HCT116 (cell line): ENCODE measurements around the gene ODR4. TPM values are rescaled to one million over a fixed set of nuclear protein-coding genes. Genes with fewer than 3 reads are reported as not detected.

ENCODE experiments used
- ATAC-seq: fragments of 200-7000 bp; cut with Tn5 transposase; 2 replicates; pipeline ENCODE4 v1.9.1; 2020; ENCODE audit warnings: mild to moderate bottlenecking, moderate library complexity
- BruUV-seq: library from RNA; stranded (reverse); fragments of 400-500 nt; replicated peaks from 2 replicates; lab custom pipeline; 2021; lab: Mats Ljungman, UMichigan
- CTCF ChIA-PET: fragments of 300-600 bp; sonication (Branson Sonifier 250); formaldehyde crosslinking; loops from one replicate; lab custom pipeline; 2021; ENCODE audit warnings: antibody characterized with exemption; lab: Charles Lee
- POLR2A ChIA-PET: fragments of 300-600, 350-600 bp; sonication (Branson Sonifier 250); formaldehyde crosslinking; loops from one replicate; lab custom pipeline; 2021; ENCODE audit warnings: antibody characterized with exemption; lab: Charles Lee
- RAD21 ChIA-PET, 2 experiments: fragments of 300-600 bp; sonication (Branson Sonifier 250); formaldehyde crosslinking; loops; one replicate each; lab custom pipeline; 2023; ENCODE audit warnings: low total read pairs in 2 of 2; ENCODE audit not compliant: uncharacterized antibody in 2 of 2, unreplicated experiment in 2 of 2, low non-redundant PET in 1 of 2; lab: Charles Lee
- DNase-seq: peaks from one replicate; pipeline ENCODE4 v3.0.0-alpha.2; 2010; ENCODE audit warnings: low read depth, low spot score
- H2AFZ ChIP-seq: fragments of 200-600 bp; shearing (Covaris generic), sonication (generic); 2 replicates; pipeline ENCODE4 v1.6.1; 2017; ENCODE audit warnings: low read depth, mixed run types, mixed read lengths, antibody characterized with exemption, low read length; ENCODE audit not compliant: poor library complexity, severe bottlenecking
- H3K27ac ChIP-seq: 2 replicates; pipeline ENCODE4 v1.5.1; 2012; ENCODE audit warnings: low read depth, low read length
- H3K27me3 ChIP-seq: fragments of 200-600 bp; sonication (generic); 2 replicates; pipeline ENCODE4 v1.6.1; 2016; ENCODE audit warnings: mixed run types, low read length, mixed read lengths; ENCODE audit not compliant: insufficient read depth
- H3K36me3 ChIP-seq, 2 experiments: fragments of 200-500 bp in 1 of 2; fragments of 200-600 bp in 1 of 2; sonication (Bioruptor generic) in 1 of 2; sonication (generic) in 1 of 2; 2 replicates each; pipeline versions ENCODE4 v1.5.1 to v1.6.1; 2014 to 2016; ENCODE audit warnings: low read length in 2 of 2, inconsistent platforms in 1 of 2, mixed read lengths in 1 of 2, mixed run types in 1 of 2; ENCODE audit not compliant: insufficient read depth in 2 of 2, control insufficient read depth in 1 of 2
- H3K4me1 ChIP-seq, 2 experiments: fragments of 200-600 bp in 1 of 2; sonication (generic) in 1 of 2; 2 replicates each; pipeline versions ENCODE4 v1.5.1 to v1.6.1; 2012 to 2017; ENCODE audit warnings: low read length in 2 of 2, inconsistent platforms in 1 of 2, mild to moderate bottlenecking in 1 of 2, mixed read lengths in 1 of 2, mixed run types in 1 of 2, moderate library complexity in 1 of 2; ENCODE audit not compliant: insufficient read depth in 2 of 2, control insufficient read depth in 1 of 2
- H3K4me2 ChIP-seq: fragments of 200-600 bp; sonication (generic); 2 replicates; pipeline ENCODE4 v1.6.1; 2017; ENCODE audit warnings: mixed run types, low read length, mixed read lengths
- H3K4me3 ChIP-seq, 2 experiments: fragments of 200-600 bp in 1 of 2; sonication (generic) in 1 of 2; replicated peaks in 1 of 2; 2 replicates each; pipeline ENCODE4 v1.5.1; 2011 to 2016; ENCODE audit warnings: low read length in 2 of 2, control low read depth in 1 of 2, low read depth in 1 of 2, mild to moderate bottlenecking in 1 of 2, mixed read lengths in 1 of 2, mixed run types in 1 of 2
- H3K79me2 ChIP-seq: fragments of 200-600 bp; sonication (generic); 2 replicates; pipeline ENCODE4 v1.6.1; 2017; ENCODE audit warnings: mild to moderate bottlenecking, mixed run types, low read length, moderate library complexity, mixed read lengths; ENCODE audit not compliant: insufficient read depth
- H3K9ac ChIP-seq: fragments of 200-600 bp; sonication (generic); 2 replicates; pipeline ENCODE4 v1.6.1; 2016; ENCODE audit warnings: low read length, mixed read lengths
- H3K9me2 ChIP-seq: fragments of 200-600 bp; sonication (generic), shearing (Covaris generic); 2 replicates; pipeline ENCODE4 v1.6.1; 2017; ENCODE audit warnings: mixed run types, mild to moderate bottlenecking, moderate library complexity; ENCODE audit not compliant: insufficient read depth
- H3K9me3 ChIP-seq, 2 experiments: fragments of 200-500 bp in 1 of 2; fragments of 200-600 bp in 1 of 2; sonication (Bioruptor generic) in 1 of 2; sonication (generic) in 1 of 2; 2 replicates each; pipeline ENCODE4 v1.6.1; 2014 to 2017; ENCODE audit warnings: low read length in 2 of 2, mixed read lengths in 2 of 2, inconsistent platforms in 1 of 2, low read depth in 1 of 2, mild to moderate bottlenecking in 1 of 2, mixed run types in 1 of 2, moderate library complexity in 1 of 2; ENCODE audit not compliant: control insufficient read depth in 1 of 2, insufficient read depth in 1 of 2
- H4K20me1 ChIP-seq: fragments of 200-600 bp; sonication (generic), shearing (Covaris generic); 2 replicates; pipeline ENCODE4 v1.6.1; 2017; ENCODE audit warnings: mixed run types, mild to moderate bottlenecking, moderate library complexity; ENCODE audit not compliant: insufficient read depth
- CEBPB ChIP-seq: IDR thresholded peaks from 2 replicates; pipeline ENCODE4 v1.6.1; 2012; ENCODE audit warnings: low read depth
- EGR1 ChIP-seq: IDR thresholded peaks from 2 replicates; pipeline ENCODE4 v1.6.1; 2012; ENCODE audit warnings: low read depth
- ELF1 ChIP-seq: IDR thresholded peaks from 2 replicates; pipeline ENCODE4 v1.6.1; 2012; ENCODE audit warnings: low read depth, borderline replicate concordance
- EZH2phosphoT487 ChIP-seq: fragments of 200-600 bp; IDR thresholded peaks from 2 replicates; pipeline ENCODE4 v1.6.1; 2018; ENCODE audit warnings: antibody characterized with exemption, borderline replicate concordance
- FOSL1 ChIP-seq: IDR thresholded peaks from 2 replicates; pipeline ENCODE4 v1.6.1; 2012; ENCODE audit warnings: low read depth
- POLR2A ChIP-seq: IDR thresholded peaks from 2 replicates; pipeline ENCODE4 v1.7.0; 2011; ENCODE audit warnings: borderline replicate concordance; ENCODE audit not compliant: insufficient read depth, insufficient read length; ENCODE audit errors: extremely low read depth
- SIN3A ChIP-seq: IDR thresholded peaks from 2 replicates; pipeline ENCODE4 v1.6.1; 2012; ENCODE audit warnings: low read depth
- TCF7L2 ChIP-seq: IDR thresholded peaks from 2 replicates; pipeline ENCODE4 v1.7.0; 2011; ENCODE audit warnings: borderline replicate concordance, inconsistent platforms; ENCODE audit not compliant: insufficient read depth, insufficient read length; ENCODE audit errors: extremely low read depth
- YY1 ChIP-seq: IDR thresholded peaks from 2 replicates; pipeline ENCODE4 v1.6.1; 2011; ENCODE audit warnings: low read length, low read depth, moderate library complexity, mild to moderate bottlenecking; ENCODE audit not compliant: insufficient replicate concordance; ENCODE audit errors: extremely low read depth
- intact Hi-C: fragments of 100-400 bp; cut with micrococcal nuclease; formaldehyde crosslinking; loops from 2 replicates; pipeline ENCODE4 v1.10.0; 2022
- total RNA-seq: library from RNA; stranded (reverse); gene quantifications from one replicate; pipeline ENCODE4 v1.2.1, GENCODE V29; 2021; ENCODE audit not compliant: unreplicated experiment
- TF ChIP-seq, protein P1 (sequence below), 3 experiments: fragments of 200-600 bp in 1 of 3; sonication (generic) in 1 of 3; IDR thresholded peaks in 2 of 3; conservative IDR thresholded peaks in 1 of 3; 2 replicates each; pipeline ENCODE4 v1.5.1; 2012 to 2017; ENCODE audit warnings: low read depth in 2 of 3, low read length in 2 of 3, antibody characterized with exemption in 1 of 3, borderline replicate concordance in 1 of 3, control low read depth in 1 of 3, mild to moderate bottlenecking in 1 of 3, mixed read lengths in 1 of 3, mixed run types in 1 of 3, moderate library complexity in 1 of 3; ENCODE audit not compliant: insufficient read depth in 1 of 3

The ODR4 gene
- total RNA-seq, 1 experiment from 2014 or later = 18.4 TPM

- Histone ChIP-seq H3K36me3 (peaks cover 62 to 92% of the 10 kb centered on the region in 2 experiments), H3K9ac (no peak overlapping the region), H2AFZ (no peak overlapping the region), H3K79me2 (no peaks in the 10 kb centered on the region), H3K9me3 (no peaks in the 10 kb centered on the region), H3K27ac (no peak overlapping the region), H3K4me1 (no peaks in the 10 kb centered on the region), H3K4me3 (no peak overlapping the region), H3K9me2 (no peaks in the 10 kb centered on the region), H3K4me2 (no peak overlapping the region), H4K20me1 (no peaks in the 10 kb centered on the region), H3K27me3 (no peaks in the 10 kb centered on the region)
- ATAC-seq (no peak), DNase-seq (no peak)
- no peak for TF ChIP-seq CEBPB
- no peak for TF ChIP-seq TCF7L2
- TF ChIP-seq, protein P1, sequence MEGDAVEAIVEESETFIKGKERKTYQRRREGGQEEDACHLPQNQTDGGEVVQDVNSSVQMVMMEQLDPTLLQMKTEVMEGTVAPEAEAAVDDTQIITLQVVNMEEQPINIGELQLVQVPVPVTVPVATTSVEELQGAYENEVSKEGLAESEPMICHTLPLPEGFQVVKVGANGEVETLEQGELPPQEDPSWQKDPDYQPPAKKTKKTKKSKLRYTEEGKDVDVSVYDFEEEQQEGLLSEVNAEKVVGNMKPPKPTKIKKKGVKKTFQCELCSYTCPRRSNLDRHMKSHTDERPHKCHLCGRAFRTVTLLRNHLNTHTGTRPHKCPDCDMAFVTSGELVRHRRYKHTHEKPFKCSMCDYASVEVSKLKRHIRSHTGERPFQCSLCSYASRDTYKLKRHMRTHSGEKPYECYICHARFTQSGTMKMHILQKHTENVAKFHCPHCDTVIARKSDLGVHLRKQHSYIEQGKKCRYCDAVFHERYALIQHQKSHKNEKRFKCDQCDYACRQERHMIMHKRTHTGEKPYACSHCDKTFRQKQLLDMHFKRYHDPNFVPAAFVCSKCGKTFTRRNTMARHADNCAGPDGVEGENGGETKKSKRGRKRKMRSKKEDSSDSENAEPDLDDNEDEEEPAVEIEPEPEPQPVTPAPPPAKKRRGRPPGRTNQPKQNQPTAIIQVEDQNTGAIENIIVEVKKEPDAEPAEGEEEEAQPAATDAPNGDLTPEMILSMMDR (IDR thresholded peaks at IDR 0.05 in 2 of 3, conservative IDR thresholded peaks at IDR 0.05 in 1 of 3; ENCODE audit: borderline replicate concordance in 1 of 3, insufficient read depth in 1 of 3, low read depth in 2 of 3, low read length in 2 of 3) = no peak
- no peak for TF ChIP-seq EGR1
- TF ChIP-seq ELF1 = no peak
- TF ChIP-seq FOSL1 = no peak
- TF ChIP-seq SIN3A = no peak
- TF ChIP-seq POLR2A = no peak
- TF ChIP-seq EZH2phosphoT487 = no peak
- no peak for TF ChIP-seq YY1
- intact Hi-C loops = no loop called here
- no TSS peak for BruUV-seq
- ChIA-PET CTCF (no interaction called here), RAD21 (no interaction called here), POLR2A (no interaction called here)
Observed at GRCh38 chr1:186337554-186337953, 38.1 kb upstream of the ODR4 start.
